OCI-M2 (cell line): Measurements from ENCODE around the gene MAPKAPK2.

Experiments used
- DNase-seq: peaks from one replicate; lab custom pipeline; 2025; ENCODE audit not compliant: unreplicated experiment; lab: John Stamatoyannopoulos, UW

The MAPKAPK2 gene

GRCh38 chr1:206660136-206660535 lies 24.6 kb upstream of the MAPKAPK2 start:
- no peak for DNase-seq

- DNase-seq: no peak
These were observed 23.4 kb upstream of the MAPKAPK2 start for GRCh38 chr1:206661161-206661820.

GRCh38 chr1:206662396-206663092 lies 22.2 kb upstream of the MAPKAPK2 start:
- DNase-seq: no peak

- no peak for DNase-seq
These were observed 21.3 kb upstream of the MAPKAPK2 start for GRCh38 chr1:206663362-206663761.

- DNase-seq: peak; percentile 73
These were observed 20.7 kb upstream of the MAPKAPK2 start for GRCh38 chr1:206663832-206664652.

GRCh38 chr1:206664740-206665139 lies 20.0 kb upstream of the MAPKAPK2 start:
- no peak for DNase-seq

DNA sequence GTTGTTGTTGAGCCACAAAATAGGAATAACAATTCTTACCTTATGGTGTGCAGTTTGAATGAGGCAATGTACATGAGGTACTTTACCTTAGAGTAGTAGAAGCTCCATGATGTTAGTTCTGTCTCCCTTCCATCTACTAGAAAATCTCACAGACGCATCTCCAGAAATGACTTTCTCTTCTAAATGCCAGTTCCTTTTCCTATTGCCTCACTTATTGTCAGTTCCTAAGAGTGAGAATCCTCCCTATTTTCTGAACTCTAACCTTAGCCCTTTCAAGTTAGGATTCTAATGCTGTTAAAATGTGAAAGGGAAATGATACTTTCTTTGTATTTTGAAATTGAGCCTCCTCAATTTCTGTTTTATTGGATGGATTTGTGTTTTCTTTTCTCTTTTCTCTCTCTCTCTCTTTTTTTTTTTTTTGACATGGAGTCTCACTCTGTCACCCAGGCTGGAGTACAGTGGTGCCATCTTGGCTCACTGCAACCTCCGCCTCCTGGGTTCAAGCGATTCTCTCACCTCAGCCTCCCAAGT lies 18.6 kb upstream of the MAPKAPK2 start:
- no peak for DNase-seq

GRCh38 chr1:206666954-206667665 lies 17.6 kb upstream of the MAPKAPK2 start:
- DNase-seq: no peak

DNA sequence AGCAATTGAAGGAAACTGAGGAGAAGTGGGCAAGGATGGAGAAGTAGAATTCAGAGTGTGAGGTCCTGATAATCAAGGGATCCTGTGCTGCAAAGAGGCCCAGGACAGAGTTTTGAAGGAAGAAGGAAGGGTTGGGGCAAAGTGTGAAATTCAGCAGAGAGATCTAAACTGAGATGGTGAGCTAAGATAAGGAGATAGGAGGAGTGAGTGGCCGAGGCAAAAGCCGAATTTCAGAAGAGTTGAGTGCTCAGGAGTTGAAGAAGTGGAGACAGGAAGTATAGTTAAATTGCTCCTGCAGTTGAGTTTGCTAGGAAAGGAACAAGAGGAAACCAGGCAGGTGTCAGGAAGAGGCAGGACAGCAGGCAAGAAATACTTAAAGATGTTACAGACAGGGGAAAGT lies 16.4 kb upstream of the MAPKAPK2 start:
- DNase-seq: no peak

GRCh38 chr1:206668874-206669410 lies 15.8 kb upstream of the MAPKAPK2 start:
- DNase-seq: no peak

- DNase-seq: peak; percentile 17
These were observed 12.6 kb upstream of the MAPKAPK2 start for GRCh38 chr1:206672011-206672688.

DNA sequence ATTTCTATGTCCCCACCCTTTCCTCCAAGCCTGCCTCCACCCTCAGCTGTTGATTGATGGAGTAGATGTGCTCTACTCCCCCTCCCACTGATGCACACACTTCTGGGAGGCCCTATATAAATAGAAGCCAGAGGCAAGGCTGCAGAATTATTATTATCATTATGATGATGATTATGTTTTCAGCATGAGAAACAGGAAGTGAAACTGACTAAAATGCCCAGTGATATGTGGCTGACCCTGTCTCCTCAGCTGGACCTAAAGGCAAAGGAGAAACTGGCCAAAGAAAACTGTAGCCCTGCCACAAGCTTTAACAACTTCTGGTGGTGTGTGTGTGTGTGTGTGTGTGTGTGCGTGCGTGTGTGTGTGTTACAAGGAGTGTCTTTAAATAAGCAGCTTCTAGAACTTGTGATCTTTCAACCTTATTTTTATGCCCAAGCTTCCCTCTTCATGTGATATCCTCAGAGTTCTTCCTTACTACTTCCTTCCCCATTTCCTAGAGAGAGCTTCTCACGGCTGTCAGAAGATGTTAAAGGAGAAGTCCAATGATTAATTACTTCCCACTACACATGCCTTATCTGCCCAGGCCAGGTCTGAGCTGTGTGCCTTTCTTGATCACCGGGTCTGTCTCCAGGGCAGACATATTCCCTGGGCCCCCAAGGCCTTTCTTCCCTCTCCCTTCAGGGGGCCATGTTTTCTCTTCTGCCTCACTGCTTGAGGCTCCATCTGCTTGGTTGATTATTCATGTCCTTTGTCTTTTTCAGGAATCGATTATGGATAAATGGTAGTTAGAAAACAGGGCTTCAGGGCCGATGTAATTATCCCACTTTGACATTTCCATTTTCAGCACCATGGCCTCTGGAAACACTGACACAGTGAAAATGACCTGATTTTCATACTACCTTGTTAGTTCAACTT lies 11.6 kb upstream of the MAPKAPK2 start:
- peak; percentile 34 for DNase-seq

- DNase-seq: no peak
These were observed 10.5 kb upstream of the MAPKAPK2 start for GRCh38 chr1:206674236-206674635.

GRCh38 chr1:206674745-206675175 lies 9.9 kb upstream of the MAPKAPK2 start:
- DNase-seq: no peak

DNA sequence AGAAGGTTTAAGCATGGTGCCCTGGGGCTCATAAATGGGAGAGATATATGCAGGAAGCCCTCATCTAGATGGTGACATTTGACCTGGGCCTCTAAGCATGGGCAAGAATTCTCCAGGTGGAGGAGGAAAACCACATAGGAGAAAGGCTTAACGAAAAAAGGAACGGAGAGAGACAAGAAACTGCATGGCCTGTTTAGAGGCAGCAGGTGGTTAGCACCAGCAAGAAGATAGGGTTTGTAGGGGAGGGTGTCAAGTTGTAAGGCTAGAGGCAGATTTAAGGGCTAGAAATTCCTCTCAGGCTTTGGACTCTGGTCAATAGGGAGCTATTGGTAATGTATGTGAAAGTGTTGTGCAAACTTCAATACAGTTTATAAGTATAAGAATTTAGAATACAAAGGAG lies 8.2 kb upstream of the MAPKAPK2 start:
- no peak for DNase-seq

GRCh38 chr1:206678490-206678889 lies 6.2 kb upstream of the MAPKAPK2 start:
- no peak for DNase-seq

GRCh38 chr1:206679738-206680211 lies 4.9 kb upstream of the MAPKAPK2 start:
- no peak for DNase-seq

GRCh38 chr1:206680279-206680678 lies 4.4 kb upstream of the MAPKAPK2 start:
- DNase-seq: no peak

- no peak for DNase-seq
These were observed 3.3 kb upstream of the MAPKAPK2 start for GRCh38 chr1:206681359-206681758.
